ENCODE data around the gene FGF22. TPM values are rescaled to one million over a fixed set of nuclear protein-coding genes. Genes with fewer than 3 reads are reported as not detected.

Gene FGF22
- total RNA-seq, 1 donor: not detected

DNA sequence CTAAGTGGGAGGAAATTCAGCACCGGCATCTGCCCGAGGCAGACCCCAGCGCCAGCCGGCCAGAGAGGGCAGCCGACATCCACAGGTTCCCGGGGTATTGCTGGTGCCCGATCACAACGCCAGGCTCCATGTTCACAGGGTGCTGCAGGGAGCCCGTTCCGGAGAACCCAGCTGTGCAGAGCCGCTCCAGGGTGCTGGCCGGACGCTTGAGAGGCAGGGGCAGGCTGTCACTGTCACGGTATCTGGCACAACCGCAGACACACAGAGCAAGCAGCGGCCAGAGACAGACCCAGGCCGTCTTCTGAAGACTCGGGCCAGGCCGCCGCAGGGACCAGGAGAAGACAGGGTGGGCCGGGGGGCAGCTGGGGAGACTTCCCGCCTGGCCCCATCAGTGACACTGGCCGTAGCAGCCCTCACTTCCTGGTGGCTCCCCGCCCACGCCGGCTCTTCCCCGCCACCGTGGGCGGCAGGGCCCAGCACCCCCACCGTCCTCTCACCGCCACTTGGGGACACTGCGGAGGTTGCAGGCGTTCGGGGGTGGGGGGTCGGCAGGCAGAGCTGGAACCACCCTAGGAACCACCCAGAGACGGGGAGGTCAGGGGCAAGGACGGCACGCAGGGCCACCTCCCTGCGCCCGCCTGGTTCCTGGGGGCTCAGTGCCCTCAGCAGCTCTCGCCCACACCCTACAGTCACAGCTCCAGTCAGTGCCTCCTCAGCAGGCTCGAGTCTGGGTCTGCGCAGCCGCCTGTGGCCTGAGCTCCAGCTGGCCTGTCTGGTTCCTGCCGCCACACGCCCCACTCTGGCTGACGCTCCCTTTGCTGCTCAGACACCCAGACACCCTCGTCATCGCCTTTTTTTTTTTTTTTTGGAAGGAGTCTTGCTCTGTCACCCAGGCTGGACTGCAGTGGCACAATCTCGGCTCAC is 19.5 kb downstream of the FGF22 start:
- TF ChIP-seq, protein P1, sequence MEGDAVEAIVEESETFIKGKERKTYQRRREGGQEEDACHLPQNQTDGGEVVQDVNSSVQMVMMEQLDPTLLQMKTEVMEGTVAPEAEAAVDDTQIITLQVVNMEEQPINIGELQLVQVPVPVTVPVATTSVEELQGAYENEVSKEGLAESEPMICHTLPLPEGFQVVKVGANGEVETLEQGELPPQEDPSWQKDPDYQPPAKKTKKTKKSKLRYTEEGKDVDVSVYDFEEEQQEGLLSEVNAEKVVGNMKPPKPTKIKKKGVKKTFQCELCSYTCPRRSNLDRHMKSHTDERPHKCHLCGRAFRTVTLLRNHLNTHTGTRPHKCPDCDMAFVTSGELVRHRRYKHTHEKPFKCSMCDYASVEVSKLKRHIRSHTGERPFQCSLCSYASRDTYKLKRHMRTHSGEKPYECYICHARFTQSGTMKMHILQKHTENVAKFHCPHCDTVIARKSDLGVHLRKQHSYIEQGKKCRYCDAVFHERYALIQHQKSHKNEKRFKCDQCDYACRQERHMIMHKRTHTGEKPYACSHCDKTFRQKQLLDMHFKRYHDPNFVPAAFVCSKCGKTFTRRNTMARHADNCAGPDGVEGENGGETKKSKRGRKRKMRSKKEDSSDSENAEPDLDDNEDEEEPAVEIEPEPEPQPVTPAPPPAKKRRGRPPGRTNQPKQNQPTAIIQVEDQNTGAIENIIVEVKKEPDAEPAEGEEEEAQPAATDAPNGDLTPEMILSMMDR (IDR thresholded peaks at IDR 0.05; ENCODE audit: extremely low read depth, low read depth, low read length): no peak
- Histone ChIP-seq H3K4me2 (ENCODE audit: insufficient read depth, low read length) (no peak overlapping the region), H2AFZ (ENCODE audit: low read length) (no peak overlapping the region), H4K20me1 (ENCODE audit: insufficient read depth, low read length) (peaks cover 55% of the 10 kb centered on the region), H3K27me3 (ENCODE audit: insufficient read depth, low read length) (no peaks in the 10 kb centered on the region), H3K9me3 (ENCODE audit: low read depth, low read length) (no peaks in the 10 kb centered on the region), H3K36me3 (ENCODE audit: insufficient read depth, low read length) (no peaks in the 10 kb centered on the region), H3K27ac (ENCODE audit: low read depth, low read length) (no peak overlapping the region), H3K4me3 (ENCODE audit: insufficient read depth, low read length) (no peak overlapping the region), H3K4me1 (ENCODE audit: insufficient read depth, low read length) (peaks cover 20% of the 10 kb centered on the region), H3K79me2 (ENCODE audit: insufficient read depth, low read length) (peaks cover 86% of the 10 kb centered on the region)
- DNase-seq (ENCODE audit: insufficient read length, low spot score, missing footprints): no peak

DNA sequence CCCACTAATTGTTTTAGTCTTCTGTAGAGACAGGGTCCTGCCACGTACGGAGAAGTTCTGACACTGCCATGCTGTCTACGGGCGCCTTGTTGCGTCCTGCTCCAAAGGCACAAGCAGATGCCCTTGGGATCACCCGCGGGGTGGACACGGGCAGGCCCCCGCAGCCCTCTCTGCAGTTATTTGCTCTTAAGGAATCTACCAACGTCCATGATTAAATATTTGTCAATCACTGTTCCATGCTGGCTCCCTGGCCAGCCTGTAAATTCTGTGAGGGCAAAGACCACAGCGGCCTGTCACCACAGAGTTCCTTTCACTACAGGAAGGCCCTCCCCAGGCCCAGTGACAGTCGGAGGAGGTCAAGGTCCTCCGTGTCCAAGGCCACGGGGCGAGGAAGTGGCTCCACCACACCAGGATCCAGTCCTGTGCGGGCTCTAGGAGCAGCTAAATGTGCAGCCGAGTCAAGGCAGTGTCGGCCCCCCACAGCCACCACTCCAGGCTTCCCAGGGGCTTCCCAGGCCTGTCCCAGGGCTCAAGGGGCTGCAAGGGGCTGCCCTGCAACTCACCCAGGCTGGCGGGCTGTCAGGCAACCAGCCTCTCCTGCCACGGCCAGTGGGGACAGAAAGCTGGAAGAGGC is 21.2 kb downstream of the FGF22 start:
- no peaks in the 10 kb centered on the region for H3K27me3 ChIP-seq (ENCODE audit: insufficient read depth, low read length)
- no peak overlapping the region for H2AFZ ChIP-seq (ENCODE audit: low read length)
- H3K36me3 ChIP-seq (ENCODE audit: insufficient read depth, low read length): no peaks in the 10 kb centered on the region
- no peak for DNase-seq (ENCODE audit: insufficient read length, low spot score, missing footprints)
- H3K4me3 ChIP-seq (ENCODE audit: insufficient read depth, low read length): peak overlapping the region; percentile 84
- peaks cover 55% of the 10 kb centered on the region for H4K20me1 ChIP-seq (ENCODE audit: insufficient read depth, low read length)
- H3K27ac ChIP-seq (ENCODE audit: low read depth, low read length): peak overlapping the region; percentile 72
- TF ChIP-seq, protein P1 (IDR thresholded peaks at IDR 0.05; ENCODE audit: extremely low read depth, low read depth, low read length): no peak
- H3K9me3 ChIP-seq (ENCODE audit: low read depth, low read length): no peaks in the 10 kb centered on the region
- peak overlapping the region; percentile 95 for H3K4me2 ChIP-seq (ENCODE audit: insufficient read depth, low read length)
- H3K79me2 ChIP-seq (ENCODE audit: insufficient read depth, low read length): peaks cover 70% of the 10 kb centered on the region
- H3K4me1 ChIP-seq (ENCODE audit: insufficient read depth, low read length): peaks cover 23% of the 10 kb centered on the region

DNA sequence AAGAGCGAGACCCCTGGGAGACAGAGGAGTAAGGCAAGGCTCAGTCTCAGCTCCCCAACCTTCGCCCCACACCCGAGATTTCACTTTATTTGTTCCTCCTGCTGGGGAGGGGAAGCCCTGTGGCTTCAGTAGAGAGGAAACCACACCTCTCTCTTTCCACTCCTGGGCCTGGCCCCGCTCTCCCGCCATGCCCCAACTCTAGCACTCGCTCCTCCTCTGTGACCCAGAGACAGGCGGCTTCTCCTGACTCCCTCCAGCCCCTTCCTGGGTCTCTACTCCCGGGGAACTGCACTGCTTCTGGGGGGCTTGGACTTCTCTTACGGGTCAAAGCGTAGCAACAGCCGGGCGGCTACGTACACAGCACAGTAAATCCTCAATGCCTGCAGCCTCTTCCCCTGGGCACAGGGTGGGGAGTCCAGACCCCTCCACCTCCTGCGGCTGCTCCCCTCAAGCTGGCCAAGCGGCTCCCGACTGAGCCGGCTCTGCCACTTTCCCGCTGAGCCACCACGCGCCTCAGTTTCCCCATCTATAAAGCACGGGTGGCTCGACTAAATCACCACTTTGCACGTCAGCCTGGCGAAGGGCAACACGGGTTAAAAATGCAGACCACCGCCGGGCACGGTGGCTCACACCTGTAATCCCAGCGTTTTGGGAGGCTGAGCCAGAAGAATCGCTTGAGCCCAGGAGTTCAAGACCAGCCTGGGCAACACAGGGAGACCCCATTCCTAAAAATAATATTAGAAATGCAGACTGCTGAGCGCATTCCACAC is 21.9 kb downstream of the FGF22 start:
- DNase-seq (ENCODE audit: insufficient read length, low spot score, missing footprints): peak; percentile 98
- H4K20me1 ChIP-seq (ENCODE audit: insufficient read depth, low read length): peaks cover 53% of the 10 kb centered on the region
- no peaks in the 10 kb centered on the region for H3K27me3 ChIP-seq (ENCODE audit: insufficient read depth, low read length)
- no peaks in the 10 kb centered on the region for H3K9me3 ChIP-seq (ENCODE audit: low read depth, low read length)
- H3K79me2 ChIP-seq (ENCODE audit: insufficient read depth, low read length): peaks cover 63% of the 10 kb centered on the region
- no peaks in the 10 kb centered on the region for H3K36me3 ChIP-seq (ENCODE audit: insufficient read depth, low read length)
- TF ChIP-seq, protein P1 (IDR thresholded peaks at IDR 0.05; ENCODE audit: extremely low read depth, low read depth, low read length): no peak
- H3K4me3 ChIP-seq (ENCODE audit: insufficient read depth, low read length): peak overlapping the region; percentile 84
- peak overlapping the region; percentile 72 for H3K27ac ChIP-seq (ENCODE audit: low read depth, low read length)
- H3K4me2 ChIP-seq (ENCODE audit: insufficient read depth, low read length): peak overlapping the region; percentile 95
- no peak overlapping the region for H2AFZ ChIP-seq (ENCODE audit: low read length)
- peaks cover 23% of the 10 kb centered on the region for H3K4me1 ChIP-seq (ENCODE audit: insufficient read depth, low read length)
